Epithelial cell of umbilical artery (primary cell): ENCODE data around the gene HARS1. TPM values are rescaled to one million over a fixed set of nuclear protein-coding genes. Genes with fewer than 3 reads are reported as not detected.

Experiments
- total RNA-seq: library from RNA; depleted of rRNA; stranded (reverse); fragments of >200 nt; gene quantifications from 2 replicates; pipeline ENCODE4 v1.2.3, GENCODE V29; 2014

HARS1 gene, protein sequence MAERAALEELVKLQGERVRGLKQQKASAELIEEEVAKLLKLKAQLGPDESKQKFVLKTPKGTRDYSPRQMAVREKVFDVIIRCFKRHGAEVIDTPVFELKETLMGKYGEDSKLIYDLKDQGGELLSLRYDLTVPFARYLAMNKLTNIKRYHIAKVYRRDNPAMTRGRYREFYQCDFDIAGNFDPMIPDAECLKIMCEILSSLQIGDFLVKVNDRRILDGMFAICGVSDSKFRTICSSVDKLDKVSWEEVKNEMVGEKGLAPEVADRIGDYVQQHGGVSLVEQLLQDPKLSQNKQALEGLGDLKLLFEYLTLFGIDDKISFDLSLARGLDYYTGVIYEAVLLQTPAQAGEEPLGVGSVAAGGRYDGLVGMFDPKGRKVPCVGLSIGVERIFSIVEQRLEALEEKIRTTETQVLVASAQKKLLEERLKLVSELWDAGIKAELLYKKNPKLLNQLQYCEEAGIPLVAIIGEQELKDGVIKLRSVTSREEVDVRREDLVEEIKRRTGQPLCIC
- total RNA-seq = 81.9 and 89.5 TPM in 2 replicates

DNA sequence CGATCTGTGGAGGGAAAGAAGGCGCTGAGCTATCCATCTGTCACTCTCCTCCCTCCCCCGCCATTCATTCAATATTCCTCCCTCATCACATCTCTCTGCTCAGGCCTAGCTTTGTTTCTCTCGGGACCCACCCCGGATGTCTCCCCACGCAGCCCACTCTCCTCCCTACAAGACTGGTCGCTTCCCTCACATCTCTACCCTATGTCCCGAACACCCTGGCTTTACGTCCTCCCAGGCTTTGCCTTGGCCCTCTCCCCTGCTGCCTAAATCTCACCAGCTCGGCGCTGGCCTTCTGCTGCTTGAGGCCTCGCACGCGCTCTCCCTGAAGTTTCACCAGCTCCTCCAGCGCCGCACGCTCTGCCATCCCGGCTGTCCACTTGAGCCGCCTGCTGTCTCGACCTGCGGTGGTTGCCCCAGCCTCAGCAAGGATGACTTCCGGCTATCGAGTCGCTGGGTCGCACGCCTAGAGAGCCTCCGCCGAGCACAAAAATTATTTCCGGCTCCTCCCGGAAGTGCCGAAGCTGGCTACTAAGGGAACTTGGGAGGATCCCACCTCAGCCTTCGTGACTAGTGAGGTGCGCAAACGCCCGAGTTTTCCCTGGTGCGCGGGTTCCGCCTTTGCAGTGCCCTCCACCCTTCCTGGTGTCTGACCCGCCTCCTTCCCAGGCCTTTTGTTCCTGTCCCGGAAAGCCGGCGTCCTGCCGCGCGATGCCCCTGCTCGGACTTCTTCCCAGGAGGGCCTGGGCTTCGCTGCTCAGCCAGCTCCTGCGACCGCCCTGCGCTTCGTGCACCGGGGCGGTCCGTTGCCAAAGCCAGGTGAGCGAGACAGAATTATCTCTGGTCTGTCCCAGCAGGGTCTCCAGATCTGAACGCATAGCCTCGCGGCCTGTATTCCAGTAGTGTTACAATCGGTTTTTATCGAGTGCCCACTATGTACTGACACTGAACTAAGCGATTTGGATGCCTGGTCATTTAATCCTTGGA is at the start of gene HARS1, which contains the start of gene HARS2:
HARS1 (minus strand) TSS at position 430 of the 984 bp plus-strand sequence; CDS start at position 364, 66 bp downstream.
HARS2 (plus strand) TSS at position 515 of the 984 bp plus-strand sequence; CDS start at position 709, 194 bp downstream.

DNA sequence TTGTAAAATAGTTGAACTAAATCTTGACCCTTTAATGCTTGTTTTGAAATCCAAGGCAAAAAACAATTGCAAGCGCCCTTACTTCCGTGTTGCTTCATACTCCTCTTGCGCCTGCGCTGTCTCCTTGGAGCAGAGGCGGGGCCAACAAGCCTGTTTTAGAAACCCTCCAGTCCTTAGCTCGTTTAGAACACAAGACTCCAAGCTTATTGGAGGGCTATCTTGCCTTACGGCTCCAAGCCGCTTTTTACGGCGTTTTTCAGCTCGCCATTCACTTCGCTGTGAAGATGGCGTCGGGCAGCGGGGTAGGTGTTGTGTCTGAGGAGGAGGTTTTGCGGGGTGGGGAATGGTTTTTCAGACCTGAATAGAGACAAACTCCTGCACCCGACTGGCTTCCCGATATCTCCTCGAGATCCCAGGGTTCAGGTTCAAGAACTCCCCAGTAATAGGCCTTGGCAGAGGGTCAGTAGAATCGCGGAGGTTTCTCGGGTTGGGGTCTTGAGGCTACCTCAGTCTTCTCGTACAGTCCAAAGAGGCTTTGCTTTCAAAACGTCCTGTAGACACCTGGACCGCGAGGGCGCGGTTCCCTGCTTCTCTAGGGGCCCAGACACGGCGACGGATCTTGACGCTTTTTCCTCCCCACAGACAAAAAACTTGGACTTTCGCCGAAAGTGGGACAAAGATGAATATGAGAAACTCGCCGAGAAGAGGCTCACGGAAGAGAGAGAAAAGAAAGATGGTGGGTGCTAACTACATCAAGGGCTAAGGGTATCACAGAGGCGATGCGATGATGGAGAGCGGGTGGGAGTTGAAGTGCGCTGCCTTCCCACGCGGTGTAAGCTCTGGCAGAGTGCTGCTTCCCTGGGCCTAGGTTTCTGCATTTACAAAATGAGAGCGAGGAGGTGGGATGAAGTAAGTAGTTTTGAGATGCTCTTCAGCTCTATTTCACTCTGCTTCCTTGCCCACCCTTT is 9.3 kb upstream of the HARS1 start, which contains the start of gene ZMAT2:
ZMAT2 (plus strand) TSS at position 271 of the 968 bp plus-strand sequence; CDS start at position 285, 14 bp downstream.

DNA sequence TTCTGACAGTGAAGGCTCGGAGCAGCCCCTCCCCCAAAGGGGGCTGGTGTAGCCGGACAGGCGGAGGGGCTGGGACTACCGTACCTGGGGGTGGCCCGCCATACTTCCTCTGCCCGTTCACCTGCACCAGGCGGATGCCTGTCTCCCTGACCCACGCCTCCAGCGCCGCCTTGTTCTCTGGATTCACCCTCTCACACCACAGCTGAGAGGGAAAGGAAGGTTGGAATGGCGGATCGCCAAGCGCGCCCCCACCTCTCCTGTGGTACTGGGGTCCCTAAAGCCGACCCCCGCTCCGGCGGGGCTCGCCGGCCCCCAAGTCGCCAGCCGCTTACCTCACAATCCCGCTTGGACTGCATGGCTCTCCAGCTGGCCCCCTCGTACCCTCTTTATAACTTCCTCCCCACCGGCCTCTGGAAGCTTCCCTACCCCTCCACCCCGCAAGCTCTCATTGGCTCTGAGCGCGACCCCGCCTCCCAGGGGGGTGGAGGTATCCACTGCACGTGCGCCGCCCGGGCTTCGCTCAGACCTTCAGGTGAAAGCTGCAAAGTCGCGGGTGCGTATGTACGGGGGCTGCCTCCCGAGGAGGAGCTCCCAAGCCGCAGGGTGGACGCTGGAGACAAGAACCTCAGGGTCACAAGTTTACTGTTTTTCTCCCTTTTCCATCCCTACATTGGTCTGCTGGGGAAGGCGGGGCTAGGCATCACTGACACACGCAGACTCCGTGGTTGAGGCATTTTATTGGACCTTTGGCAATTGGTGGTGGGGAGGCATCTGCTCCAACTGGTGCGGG is 17.8 kb downstream of the HARS1 start, which contains the start of gene DND1:
DND1 (minus strand) TSS at position 390 of the 790 bp plus-strand sequence; CDS start at position 356, 34 bp downstream.

DNA sequence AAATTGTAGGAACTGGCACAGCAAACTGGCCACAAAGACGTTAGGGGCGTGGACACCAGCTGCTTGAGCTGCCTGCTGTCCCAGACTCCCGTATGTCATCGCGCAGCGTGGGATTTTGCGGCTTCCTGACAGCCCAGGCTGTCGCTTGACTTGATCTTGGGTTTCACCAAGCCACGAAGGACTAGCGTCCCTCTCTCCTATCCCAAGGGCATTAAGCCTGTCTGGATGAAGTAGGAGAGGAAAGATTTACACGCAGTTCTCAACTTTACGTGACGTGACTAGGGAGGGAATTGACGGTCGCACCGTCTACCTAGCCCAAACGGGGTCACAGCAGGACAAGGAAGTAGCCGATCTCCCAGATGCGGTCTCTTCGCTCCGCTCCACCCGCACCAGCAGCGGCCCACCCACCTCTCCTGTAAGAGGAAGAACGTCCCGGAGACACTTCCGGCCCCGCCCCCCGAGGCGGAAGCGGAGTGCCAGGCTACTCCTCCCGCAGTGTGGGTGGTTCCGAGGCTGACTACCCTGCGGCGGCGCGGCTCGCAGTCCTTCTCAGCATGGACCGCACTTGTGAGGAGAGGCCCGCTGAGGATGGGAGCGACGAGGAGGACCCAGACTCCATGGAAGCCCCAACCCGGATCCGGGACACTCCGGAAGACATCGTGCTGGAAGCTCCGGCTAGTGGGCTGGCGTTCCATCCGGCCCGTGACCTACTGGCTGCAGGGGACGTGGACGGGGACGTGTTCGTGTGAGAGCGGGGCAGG is 26.6 kb downstream of the HARS1 start, which contains the start of gene WDR55:
WDR55 (plus strand) TSS at position 546 of the 761 bp plus-strand sequence; CDS start at position 555, 9 bp downstream.

DNA sequence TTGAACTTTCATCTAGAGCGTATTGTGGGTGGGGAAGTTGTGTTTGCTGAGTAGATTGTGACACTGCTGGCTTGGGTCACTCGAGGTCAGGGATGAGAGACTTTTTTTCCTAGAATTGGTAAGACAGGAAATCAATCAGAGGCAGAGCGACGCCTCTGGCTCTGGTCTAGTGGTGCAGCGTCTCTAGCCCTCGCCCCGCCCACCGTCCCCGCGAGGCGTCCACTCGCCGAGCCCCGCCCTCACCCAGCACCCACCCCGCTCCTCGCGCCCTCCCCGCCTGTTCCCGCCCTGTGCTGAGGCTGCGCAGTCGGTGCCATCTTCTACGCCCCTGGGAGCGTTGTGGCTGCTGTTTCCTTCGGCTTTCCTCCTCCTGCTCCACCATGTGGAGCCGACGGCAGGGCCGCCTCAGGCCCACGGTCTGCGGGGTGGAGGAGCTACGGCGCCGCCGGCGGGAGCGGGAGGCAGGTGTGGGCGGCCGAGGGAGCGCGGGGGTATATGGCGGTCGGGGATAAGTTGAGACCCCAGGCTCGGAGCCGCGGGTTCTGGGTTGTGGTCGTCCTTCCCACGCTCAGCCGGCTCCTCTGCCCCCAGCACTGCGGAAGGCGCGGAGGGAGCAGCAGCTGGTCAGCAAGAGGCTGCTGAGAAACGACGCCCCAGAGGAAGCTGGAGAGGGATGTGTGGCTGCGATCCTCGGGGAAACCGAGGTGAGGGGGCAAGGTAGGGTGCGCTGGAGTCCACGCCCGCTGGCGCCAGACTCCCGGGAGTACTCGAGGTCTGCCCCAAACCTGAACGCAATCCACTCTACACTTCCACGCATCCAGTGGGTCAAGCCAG is 51.8 kb downstream of the HARS1 start, which contains the start of gene TMCO6:
TMCO6 (plus strand) TSS at position 304 of the 834 bp plus-strand sequence; CDS start at position 381, 77 bp downstream.

DNA sequence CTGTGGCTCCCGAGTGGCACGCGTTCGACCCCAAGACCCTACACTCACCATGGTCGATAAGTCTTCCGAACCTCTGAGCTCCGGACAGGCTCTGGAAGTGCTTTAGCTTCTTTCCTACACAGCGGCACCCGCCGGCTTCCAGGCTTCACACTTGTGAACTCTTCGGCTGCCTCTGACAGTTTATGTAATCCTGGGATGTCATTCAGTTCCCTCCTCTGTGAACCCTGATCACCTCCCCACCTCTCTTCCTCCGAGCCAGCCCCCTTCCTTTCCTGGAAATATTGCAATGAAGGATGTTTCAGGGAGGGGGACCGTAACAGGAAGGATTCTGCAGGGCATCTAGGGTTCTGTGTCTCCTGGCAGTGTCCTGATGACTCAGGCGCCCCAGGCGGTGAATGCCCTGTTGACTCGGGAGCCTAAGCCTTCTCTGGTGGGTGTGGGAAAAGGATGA is 58.1 kb downstream of the HARS1 start, which contains the start of gene CD14:
CD14 (minus strand) TSS at position 155 of the 451 bp plus-strand sequence; CDS start at position 51, 104 bp downstream.

Other genes with a start within 250 kb of the HARS1 start
- gene EIF4EBP3, start 143.7 kb downstream of the HARS1 start, total RNA-seq = 0.32 TPM in 1 of 2 replicates, not detected in the other
- gene SRA1, start 133.9 kb downstream of the HARS1 start, total RNA-seq = 25.2 and 31.5 TPM in 2 replicates
- gene APBB3, start 126.8 kb downstream of the HARS1 start, total RNA-seq = 3.9 and 13.4 TPM in 2 replicates
- gene SLC35A4, start 126.5 kb downstream of the HARS1 start, total RNA-seq = 10.7 and 39.7 TPM in 2 replicates
- gene CD14, start 58.2 kb downstream of the HARS1 start, total RNA-seq = 1.2 and 1.6 TPM in 2 replicates
- gene TMCO6, start 51.9 kb downstream of the HARS1 start, total RNA-seq = 13.4 and 18.2 TPM in 2 replicates
- gene NDUFA2, start 43.7 kb downstream of the HARS1 start, total RNA-seq = 44.2 and 53.6 TPM in 2 replicates
- gene IK, start 43.5 kb downstream of the HARS1 start, total RNA-seq = 98.4 and 109 TPM in 2 replicates
- gene WDR55, start 26.5 kb downstream of the HARS1 start, total RNA-seq = 29.9 and 31.8 TPM in 2 replicates
- gene DND1, start 17.8 kb downstream of the HARS1 start, total RNA-seq = 0.15 TPM in 1 of 2 replicates, not detected in the other
- 31.8 and 40.9 TPM in 2 replicates for gene HARS2, start 85 bp upstream of the HARS1 start, total RNA-seq
- gene ZMAT2, start 9.1 kb upstream of the HARS1 start, total RNA-seq = 49.7 and 59.4 TPM in 2 replicates
- gene PCDHA1, start 94.8 kb upstream of the HARS1 start, total RNA-seq = 0.32 TPM in 1 of 2 replicates, not detected in the other
- gene PCDHA2, start 103.5 kb upstream of the HARS1 start, total RNA-seq = 0.15 TPM in 1 of 2 replicates, not detected in the other
- gene PCDHA3, start 109.7 kb upstream of the HARS1 start, total RNA-seq = under 0.01 and 0.32 TPM in 2 replicates
- gene PCDHA4, start 115.7 kb upstream of the HARS1 start, total RNA-seq = 0.32 and 0.61 TPM in 2 replicates
- not detected in 2 replicates for gene PCDHA5, start 130.2 kb upstream of the HARS1 start, total RNA-seq
- gene PCDHA6, start 136.6 kb upstream of the HARS1 start, total RNA-seq = under 0.01 and 0.15 TPM in 2 replicates
- 0.15 and 0.32 TPM in 2 replicates for gene PCDHA7, start 142.9 kb upstream of the HARS1 start, total RNA-seq
- 0.15 TPM in 1 of 2 replicates, not detected in the other for gene PCDHA8, start 149.8 kb upstream of the HARS1 start, total RNA-seq
- gene PCDHA9, start 157.0 kb upstream of the HARS1 start, total RNA-seq = under 0.01 and 0.15 TPM in 2 replicates
- gene PCDHA10, start 164.5 kb upstream of the HARS1 start, total RNA-seq = under 0.01 and 0.15 TPM in 2 replicates
- under 0.01 TPM in 1 of 2 replicates, not detected in the other for gene PCDHA11, start 177.6 kb upstream of the HARS1 start, total RNA-seq
- gene PCDHA12, start 183.9 kb upstream of the HARS1 start, total RNA-seq = not detected in 2 replicates
- gene PCDHA13, start 190.8 kb upstream of the HARS1 start, total RNA-seq = 0.15 TPM in 1 of 2 replicates, not detected in the other
- gene PCDHAC1, start 234.9 kb upstream of the HARS1 start, total RNA-seq = under 0.01 TPM in 1 of 2 replicates, not detected in the other